HEK293T (cell line): Measurements from ENCODE around the gene CDCA4.
A peak's percentile ranks its signal among the peaks of the same experiment; 100 is the strongest.

Experiments
- BHLHE40 ChIP-seq: fragments of 450-650 bp; IDR thresholded peaks from 2 replicates; pipeline ENCODE4 v1.6.1; 2016; ENCODE audit warnings: mild to moderate bottlenecking, moderate library complexity, borderline replicate concordance
- ELF4 ChIP-seq: fragments of 450-650 bp; IDR thresholded peaks from 2 replicates; pipeline ENCODE4 v1.6.1; 2017; ENCODE audit warnings: antibody characterized with exemption
- FOXA1 ChIP-seq: fragments of 450-650 bp; IDR thresholded peaks from 2 replicates; pipeline ENCODE4 v1.6.1; 2016; ENCODE audit warnings: mild to moderate bottlenecking
- FOXM1 ChIP-seq: fragments of 450-650 bp; IDR thresholded peaks from 2 replicates; pipeline ENCODE4 v1.6.1; 2017; ENCODE audit warnings: mild to moderate bottlenecking, borderline replicate concordance
- HDGF ChIP-seq: fragments of 450-650 bp; IDR thresholded peaks from 2 replicates; pipeline ENCODE4 v1.6.1; 2017; ENCODE audit warnings: antibody characterized with exemption, borderline replicate concordance
- LEF1 ChIP-seq: fragments of 450-650 bp; IDR thresholded peaks from 2 replicates; pipeline ENCODE4 v1.6.1; 2017; ENCODE audit warnings: mild to moderate bottlenecking, borderline replicate concordance
- NFRKB ChIP-seq: fragments of 450-650 bp; IDR thresholded peaks from 2 replicates; pipeline ENCODE4 v1.6.1; 2016; ENCODE audit warnings: mild to moderate bottlenecking, moderate library complexity
- SP1 ChIP-seq: fragments of 450-650 bp; IDR thresholded peaks from 2 replicates; pipeline ENCODE4 v1.6.1; 2017
- SUZ12 ChIP-seq: fragments of 450-650 bp; IDR thresholded peaks from 2 replicates; pipeline ENCODE4 v1.6.1; 2016; ENCODE audit warnings: mild to moderate bottlenecking
- TARDBP ChIP-seq: fragments of 450-650 bp; IDR thresholded peaks from 2 replicates; pipeline ENCODE4 v1.6.1; 2016
- ZNF384 ChIP-seq: fragments of 450-650 bp; IDR thresholded peaks from 2 replicates; pipeline ENCODE4 v1.6.1; 2016

DNA sequence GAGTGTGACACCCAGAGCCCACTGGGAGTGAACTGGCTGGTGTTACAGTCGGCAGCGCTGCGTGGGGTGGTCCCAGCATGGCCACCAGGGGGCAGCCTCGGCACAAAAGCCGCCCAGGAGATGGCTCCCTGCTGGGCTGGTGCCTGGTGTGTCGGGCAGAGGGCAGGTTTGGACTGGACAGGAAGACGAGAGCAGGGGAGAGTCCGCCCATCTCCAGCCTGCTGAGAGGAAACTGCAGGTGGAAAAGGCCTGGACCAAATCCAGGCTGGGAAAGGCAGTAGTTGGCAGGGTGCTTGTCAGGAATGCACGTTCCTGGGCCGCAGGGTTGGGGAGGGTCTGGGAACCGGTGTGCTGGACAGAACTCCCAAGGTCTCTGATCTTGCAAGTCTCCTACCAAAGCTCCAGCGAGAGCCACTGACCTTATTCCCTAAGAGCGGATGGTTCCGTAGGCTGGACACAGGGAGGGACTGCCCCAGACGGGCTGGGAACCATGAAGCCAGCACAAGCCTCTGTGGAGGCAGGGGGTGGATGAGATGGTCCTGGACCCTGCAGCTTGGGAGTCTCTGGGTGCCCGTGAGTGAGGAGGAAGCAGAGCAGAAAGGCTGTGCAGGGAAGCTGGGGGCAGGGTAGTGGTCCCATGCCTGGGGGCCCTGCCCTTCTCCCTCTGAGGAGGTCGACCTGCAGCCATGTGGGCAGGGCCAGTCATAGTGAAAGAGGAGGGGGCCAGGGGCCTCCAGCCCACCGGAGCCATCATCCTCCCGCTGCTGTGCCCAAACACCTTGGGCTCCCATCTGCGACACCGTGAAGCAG, 44.5 kb downstream of the CDCA4 start:
- TF ChIP-seq BHLHE40, result no peak
- TF ChIP-seq NFRKB, result no peak
- no peak for TF ChIP-seq TARDBP
- no peak for TF ChIP-seq FOXM1
- TF ChIP-seq FOXA1, result no peak
- TF ChIP-seq SP1, result no peak
- no peak for TF ChIP-seq ELF4
- no peak for TF ChIP-seq HDGF
- TF ChIP-seq LEF1, result 0 out of 2 replicates have a peak, but pooled peaks have one; percentile 51
- TF ChIP-seq SUZ12, result no peak
- no peak for TF ChIP-seq ZNF384
